Measurements from ENCODE around the gene JAK1.

GRCh38 chr1:64996541-64997257, 30.4 kb upstream of the JAK1 start:
- TF ChIP-seq, protein P1, sequence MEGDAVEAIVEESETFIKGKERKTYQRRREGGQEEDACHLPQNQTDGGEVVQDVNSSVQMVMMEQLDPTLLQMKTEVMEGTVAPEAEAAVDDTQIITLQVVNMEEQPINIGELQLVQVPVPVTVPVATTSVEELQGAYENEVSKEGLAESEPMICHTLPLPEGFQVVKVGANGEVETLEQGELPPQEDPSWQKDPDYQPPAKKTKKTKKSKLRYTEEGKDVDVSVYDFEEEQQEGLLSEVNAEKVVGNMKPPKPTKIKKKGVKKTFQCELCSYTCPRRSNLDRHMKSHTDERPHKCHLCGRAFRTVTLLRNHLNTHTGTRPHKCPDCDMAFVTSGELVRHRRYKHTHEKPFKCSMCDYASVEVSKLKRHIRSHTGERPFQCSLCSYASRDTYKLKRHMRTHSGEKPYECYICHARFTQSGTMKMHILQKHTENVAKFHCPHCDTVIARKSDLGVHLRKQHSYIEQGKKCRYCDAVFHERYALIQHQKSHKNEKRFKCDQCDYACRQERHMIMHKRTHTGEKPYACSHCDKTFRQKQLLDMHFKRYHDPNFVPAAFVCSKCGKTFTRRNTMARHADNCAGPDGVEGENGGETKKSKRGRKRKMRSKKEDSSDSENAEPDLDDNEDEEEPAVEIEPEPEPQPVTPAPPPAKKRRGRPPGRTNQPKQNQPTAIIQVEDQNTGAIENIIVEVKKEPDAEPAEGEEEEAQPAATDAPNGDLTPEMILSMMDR (conservative IDR thresholded peaks at IDR 0.05; ENCODE audit: low read length) = no peak
- TF ChIP-seq EZH2phosphoT487 (IDR thresholded peaks at IDR 0.05; ENCODE audit: borderline replicate concordance) = no peak

Data from Loucy (cell line).